H1 (cell line): Measurements from ENCODE around the gene CCDC183. TPM values are rescaled to one million over a fixed set of nuclear protein-coding genes. Genes with fewer than 3 reads are reported as not detected.

ENCODE experiments used
- CTCF ChIA-PET: fragments of 300-600 bp; sonication (Branson Sonifier 250); formaldehyde crosslinking; loops from one replicate; lab custom pipeline; 2021; ENCODE audit not compliant: partially characterized antibody; lab: Charles Lee
- POLR2A ChIA-PET: fragments of 300-600 bp; sonication (Branson Sonifier 250); formaldehyde crosslinking; loops from one replicate; lab custom pipeline; 2021; ENCODE audit warnings: inconsistent platforms; ENCODE audit not compliant: partially characterized antibody; lab: Charles Lee
- DNase-seq, 2 experiments: peaks; one replicate each; pipeline versions ENCODE4 v3.0.0 to v3.0.0-alpha.2; 2010 to 2022; ENCODE audit warnings: low spot score in 2 of 2, low read depth in 1 of 2, mixed read lengths in 1 of 2
- FAIRE-seq: peaks from 2 replicates; lab custom pipeline; 2011; peaks lifted over from hg19 to GRCh38; lab: Jason Lieb, UNC
- H2AFZ ChIP-seq: 2 replicates; pipeline ENCODE4 v1.8.1; 2012; ENCODE audit warnings: low read length, inconsistent platforms
- H2AK5ac ChIP-seq: 2 replicates; pipeline ENCODE4 v1.6.1; 2013; ENCODE audit warnings: low read depth, low read length
- H2BK120ac ChIP-seq: replicated peaks from 2 replicates; pipeline ENCODE3; 2013; ENCODE audit warnings: low read depth, low read length, inconsistent platforms
- H2BK12ac ChIP-seq: 2 replicates; pipeline ENCODE4 v1.6.1; 2013; ENCODE audit warnings: low read depth, low read length
- H2BK15ac ChIP-seq: 2 replicates; pipeline ENCODE4 v1.6.1; 2013; ENCODE audit warnings: low read length
- H2BK20ac ChIP-seq: 2 replicates; pipeline ENCODE4 v1.6.1; 2013; ENCODE audit warnings: low read length
- H2BK5ac ChIP-seq: 2 replicates; pipeline ENCODE4 v1.6.1; 2013; ENCODE audit warnings: low read depth, low read length
- H3K14ac ChIP-seq: 2 replicates; pipeline ENCODE4 v1.6.1; 2013; ENCODE audit warnings: inconsistent platforms; ENCODE audit not compliant: insufficient read length
- H3K18ac ChIP-seq: 2 replicates; pipeline ENCODE4 v1.6.1; 2013; ENCODE audit warnings: low read length; ENCODE audit errors: extremely low read depth
- H3K23ac ChIP-seq: 2 replicates; pipeline ENCODE4 v1.6.1; 2013; ENCODE audit warnings: inconsistent platforms; ENCODE audit not compliant: insufficient read length
- H3K23me2 ChIP-seq: 2 replicates; pipeline ENCODE4 v1.6.1; 2013; ENCODE audit warnings: low read depth, low read length
- H3K27ac ChIP-seq: 2 replicates; pipeline ENCODE4 v1.6.1; 2011; ENCODE audit warnings: low read depth, low read length, inconsistent platforms
- H3K27me3 ChIP-seq, 4 experiments: replicated peaks in 1 of 4; 1 replicate in 1 of 4; 2 replicates in 3 of 4; pipeline versions ENCODE4 v1.6.1 to v1.8.1; 2011 to 2013; ENCODE audit warnings: low read length in 3 of 4, mild to moderate bottlenecking in 3 of 4, inconsistent platforms in 2 of 4, mixed read lengths in 2 of 4, moderate library complexity in 1 of 4; ENCODE audit not compliant: control insufficient read depth in 3 of 4, insufficient read depth in 3 of 4; ENCODE audit errors: extremely low read depth in 1 of 4
- H3K36me3 ChIP-seq, 4 experiments: 2 replicates each; pipeline versions ENCODE4 v1.6.1 to v1.8.1; 2011 to 2013; ENCODE audit warnings: mild to moderate bottlenecking in 4 of 4, low read length in 3 of 4, moderate library complexity in 2 of 4, control low read depth in 1 of 4, inconsistent platforms in 1 of 4; ENCODE audit not compliant: insufficient read depth in 4 of 4, control insufficient read depth in 2 of 4
- H3K4ac ChIP-seq: replicated peaks from 2 replicates; pipeline ENCODE3; 2013; ENCODE audit warnings: low read length, low read depth, mixed read lengths, inconsistent platforms; ENCODE audit not compliant: insufficient read length
- H3K4me1 ChIP-seq, 4 experiments: replicated peaks in 1 of 4; 1 replicate in 1 of 4; 2 replicates in 3 of 4; pipeline versions ENCODE4 v1.6.1 to v1.8.1; 2011 to 2013; ENCODE audit warnings: low read length in 3 of 4, inconsistent platforms in 2 of 4, mixed read lengths in 1 of 4; ENCODE audit not compliant: insufficient read depth in 4 of 4, control insufficient read depth in 3 of 4
- H3K4me2 ChIP-seq, 2 experiments: 2 replicates each; pipeline versions ENCODE4 v1.6.1 to v1.8.1; 2011 to 2013; ENCODE audit warnings: low read depth in 2 of 2, low read length in 2 of 2, control low read depth in 1 of 2, inconsistent platforms in 1 of 2, mild to moderate bottlenecking in 1 of 2; ENCODE audit not compliant: insufficient read depth in 1 of 2
- H3K4me3 ChIP-seq, 4 experiments: fragments of 200-600, 300-600 bp in 1 of 4; sonication (generic), shearing (Covaris generic), sonication (Bioruptor Twin) in 1 of 4; 2 replicates each; pipeline versions ENCODE4 v1.5.1 to v1.8.1; 2011 to 2016; ENCODE audit warnings: low read length in 4 of 4, low read depth in 3 of 4, control low read depth in 2 of 4, inconsistent platforms in 2 of 4, mild to moderate bottlenecking in 2 of 4, mixed read lengths in 1 of 4, moderate library complexity in 1 of 4; ENCODE audit not compliant: insufficient read depth in 2 of 4; ENCODE audit errors: extremely low read depth in 1 of 4
- H3K56ac ChIP-seq: replicated peaks from 2 replicates; pipeline ENCODE3; 2013; ENCODE audit warnings: low read depth, mild to moderate bottlenecking, mixed read lengths, low read length, inconsistent platforms; ENCODE audit not compliant: insufficient read length
- H3K79me1 ChIP-seq: 2 replicates; pipeline ENCODE4 v1.6.1; 2013; ENCODE audit warnings: low read depth, low read length, control low read depth
- H3K79me2 ChIP-seq, 2 experiments: 2 replicates each; pipeline versions ENCODE4 v1.6.1 to v1.8.1; 2012 to 2013; ENCODE audit warnings: low read length in 2 of 2, mild to moderate bottlenecking in 2 of 2, inconsistent platforms in 1 of 2; ENCODE audit not compliant: insufficient read depth in 2 of 2, control insufficient read depth in 1 of 2
- H3K9ac ChIP-seq, 4 experiments: replicated peaks in 1 of 4; 1 replicate in 1 of 4; 2 replicates in 3 of 4; pipeline versions ENCODE4 v1.6.1 to v1.8.1; 2011 to 2013; ENCODE audit warnings: low read depth in 3 of 4, low read length in 3 of 4, control low read depth in 2 of 4, mild to moderate bottlenecking in 2 of 4, moderate library complexity in 2 of 4, inconsistent platforms in 1 of 4; ENCODE audit errors: extremely low read depth in 1 of 4
- H3K9me3 ChIP-seq, 2 experiments: 2 replicates each; pipeline versions ENCODE4 v1.6.1 to v1.8.1; 2012 to 2013; ENCODE audit warnings: mild to moderate bottlenecking in 2 of 2, moderate library complexity in 2 of 2, control low read depth in 1 of 2, inconsistent platforms in 1 of 2, low read depth in 1 of 2, low read length in 1 of 2, mixed read lengths in 1 of 2; ENCODE audit not compliant: insufficient read depth in 2 of 2
- H4K20me1 ChIP-seq, 2 experiments: replicated peaks in 1 of 2; 2 replicates each; pipeline versions ENCODE3 to v1.8.1; 2011 to 2013; ENCODE audit warnings: inconsistent platforms in 2 of 2, low read length in 2 of 2, mild to moderate bottlenecking in 1 of 2; ENCODE audit not compliant: insufficient read depth in 2 of 2, control insufficient read depth in 1 of 2
- H4K5ac ChIP-seq: 2 replicates; pipeline ENCODE4 v1.6.1; 2013; ENCODE audit warnings: low read length, low read depth, mixed read lengths, inconsistent platforms; ENCODE audit not compliant: insufficient read length
- H4K8ac ChIP-seq: 2 replicates; pipeline ENCODE4 v1.8.0; 2013; ENCODE audit warnings: mild to moderate bottlenecking, moderate library complexity, low read length, inconsistent platforms; ENCODE audit not compliant: insufficient read depth; ENCODE audit errors: extremely low read depth
- H4K91ac ChIP-seq: replicated peaks from 2 replicates; pipeline ENCODE3; 2013; ENCODE audit warnings: low read length, mixed read lengths, inconsistent platforms; ENCODE audit not compliant: insufficient read length
- ATF2 ChIP-seq: IDR thresholded peaks from 2 replicates; pipeline ENCODE4 v1.6.1; 2012; ENCODE audit warnings: low read length, inconsistent platforms
- CREB1 ChIP-seq: IDR thresholded peaks from 2 replicates; pipeline ENCODE4 v1.6.1; 2012; ENCODE audit warnings: inconsistent platforms
- CTBP2 ChIP-seq: IDR thresholded peaks from 2 replicates; pipeline ENCODE4 v1.7.0; 2011; ENCODE audit warnings: borderline replicate concordance, mild to moderate bottlenecking, moderate library complexity, mixed read lengths, low read length; ENCODE audit not compliant: insufficient read depth, insufficient read length
- KDM5A ChIP-seq: fragments of 200-600 bp; IDR thresholded peaks from 2 replicates; pipeline ENCODE4 v1.7.1; 2012; ENCODE audit warnings: mild to moderate bottlenecking, low read length, inconsistent platforms, mixed read lengths
- NANOG ChIP-seq: IDR thresholded peaks from 2 replicates; pipeline ENCODE4 v1.6.1; 2011; ENCODE audit warnings: low read length, low read depth, mild to moderate bottlenecking, inconsistent platforms; ENCODE audit not compliant: insufficient read depth, poor library complexity, severe bottlenecking
- POLR2A ChIP-seq, 2 experiments: IDR thresholded peaks; 1 replicate in 1 of 2; 2 replicates in 1 of 2; pipeline ENCODE4 v1.6.1; 2011; ENCODE audit warnings: low read depth in 2 of 2, low read length in 2 of 2, mild to moderate bottlenecking in 2 of 2; ENCODE audit errors: control extremely low read depth in 1 of 2
- RBBP5 ChIP-seq: IDR thresholded peaks from 2 replicates; pipeline ENCODE4 v1.7.1; 2012; ENCODE audit warnings: low read depth, mild to moderate bottlenecking, inconsistent platforms, low read length, moderate library complexity, borderline replicate concordance
- TAF1 ChIP-seq: IDR thresholded peaks from 2 replicates; pipeline ENCODE4 v1.6.1; 2011; ENCODE audit warnings: mild to moderate bottlenecking, low read depth, low read length
- TCF12 ChIP-seq: IDR thresholded peaks from 2 replicates; pipeline ENCODE4 v1.6.1; 2011; ENCODE audit warnings: low read depth, mild to moderate bottlenecking, low read length
- ZNF274 ChIP-seq: IDR thresholded peaks from 2 replicates; pipeline ENCODE4 v1.7.0; 2012; ENCODE audit warnings: low read length, borderline replicate concordance; ENCODE audit errors: extremely low read depth
- WGBS, 2 experiments: shearing (Covaris generic) in 1 of 2; methylation state at CpG; one replicate each; pipeline versions ENCODE4 v1.1.6 to v1.1.7; 2013 to 2015; ENCODE audit warnings: low lambda C conversion rate in 2 of 2, mixed read lengths in 2 of 2, inconsistent platforms in 1 of 2, low coverage in 1 of 2, missing lambda C conversion rate in 1 of 2; ENCODE audit not compliant: insufficient replicate concordance in 2 of 2, insufficient coverage in 1 of 2, insufficient read length in 1 of 2; ENCODE audit errors: extremely low coverage in 1 of 2, missing lambda C conversion rate in 1 of 2; 5-methylcytosine and 5-hydroxymethylcytosine counted together
- polyA plus RNA-seq, 7 experiments: library from polyadenylated mRNA; depleted of rRNA in 3 of 7; stranded (reverse) in 5 of 7; unstranded in 2 of 7; fragments of >200 nt in 5 of 7; fragments of 200-250 nt in 2 of 7; gene quantifications; 1 replicate in 5 of 7; 2 replicates in 1 of 7; 4 replicates in 1 of 7; pipeline versions ENCODE4 v1.2.1 to v1.2.3, GENCODE V29; 2011 to 2013; ENCODE audit warnings: missing spikeins in 2 of 7, mixed read lengths in 2 of 7
- total RNA-seq: library from RNA; stranded (reverse); fragmentation: NEBNext Ultra II Directional; extraction: Animal tissue kit (Norgen Biotek cat#: 25700); gene quantifications from 2 replicates; pipeline ENCODE4 v1.2.1, GENCODE V29; 2021

CCDC183 gene
- total and polyA plus RNA-seq, 2 of the 8 experiments (the other 6 are each of a cell fraction or from before 2014, with no cell fraction given) = 0.51 to 1.6 TPM

GRCh38 chr9:136754059-136754572, 42.0 kb upstream of the CCDC183 start:
- H3K9ac ChIP-seq = no peak overlapping the region
- H4K91ac ChIP-seq = no peak overlapping the region
- H2BK15ac ChIP-seq = no peak overlapping the region
- H3K4me3 ChIP-seq = no peak overlapping the region
- no peak overlapping the region for H2BK20ac ChIP-seq
- no peak for TF ChIP-seq TAF1
- no peak for TF ChIP-seq TCF12
- TF ChIP-seq KDM5A = no peak
- TF ChIP-seq CTBP2 = no peak
- no peak for TF ChIP-seq NANOG
- TF ChIP-seq RBBP5 = no peak
- no peak for TF ChIP-seq CREB1
- no peak for TF ChIP-seq POLR2A (IDR thresholded peaks at IDR 0.05; ENCODE audit: control extremely low read depth in 1 of 2, low read depth in 2 of 2, low read length in 2 of 2)
- TF ChIP-seq ZNF274 = no peak
- no peak for TF ChIP-seq ATF2
- H3K36me3 ChIP-seq = no peaks in the 10 kb centered on the region
- H3K4me1 ChIP-seq = no peaks in the 10 kb centered on the region; a peak in 1 of 7 replicates
- H2BK5ac ChIP-seq = no peak overlapping the region
- no peak overlapping the region for H4K8ac ChIP-seq
- no peaks in the 10 kb centered on the region for H4K20me1 ChIP-seq
- no peaks in the 10 kb centered on the region for H3K23me2 ChIP-seq
- ChIA-PET CTCF (interaction anchor here (0.7 to 1.7 kb wide), 3 partner anchors 10 to 24 kb away, joined by 3 to 8 read pairs (median 4); no protein-coding TSS in a partner anchor), POLR2A (interaction anchor here (0.9 to 2.6 kb wide), 3 partner anchors 24 to 85 kb away, joined by 3 to 13 read pairs (median 3); no protein-coding TSS in a partner anchor)
- FAIRE-seq (no peak), DNase-seq (no peak)
- H3K18ac ChIP-seq = 0 out of 2 replicates have a peak overlapping the region, but pooled peaks have one; percentile 32
- no peak overlapping the region for H3K4me2 ChIP-seq
- no peak overlapping the region for H2BK120ac ChIP-seq
- no peak overlapping the region for H3K27ac ChIP-seq
- no peaks in the 10 kb centered on the region for H3K79me1 ChIP-seq
- WGBS, 2 experiments = 94% methylated on average over 12 of the region's 17 CpGs; no CpG with 5 or more reads in 1 of the 2 experiments
- H2BK12ac ChIP-seq = no peak overlapping the region
- no peak overlapping the region for H3K14ac ChIP-seq
- H3K79me2 ChIP-seq = no peaks in the 10 kb centered on the region
- peaks cover 3 to 12% of the 10 kb centered on the region in 2 experiments; a peak in 1 of 4 replicates for H3K9me3 ChIP-seq
- no peak overlapping the region for H2AK5ac ChIP-seq
- H3K56ac ChIP-seq = no peak overlapping the region
- H3K27me3 ChIP-seq = no peaks in the 10 kb centered on the region
- no peak overlapping the region for H4K5ac ChIP-seq
- no peak overlapping the region for H2AFZ ChIP-seq
- H3K4ac ChIP-seq = no peak overlapping the region
- no peak overlapping the region for H3K23ac ChIP-seq
